ENCODE results near the gene STIM2. TPM values are rescaled to one million over a fixed set of nuclear protein-coding genes. Genes with fewer than 3 reads are reported as not detected.
"Not testable (repeated sequence)": the region's sequence is repeated elsewhere in the genome, so short reads cannot be mapped to it uniquely, and the experiment has no call there.

Gene STIM2
- polyA plus RNA-seq, 12 donors, result 38.9 to 74.8 (median 52.1) TPM; not detected in 1

- DNase-seq, result no peak
Measured at GRCh38 chr4:26866203-26866602, 5.6 kb downstream of the STIM2 start.

- no peak for DNase-seq
Measured at GRCh38 chr4:26866781-26867180, 6.1 kb downstream of the STIM2 start.

- DNase-seq, result no peak
Measured at GRCh38 chr4:26867914-26868684, 7.5 kb downstream of the STIM2 start.

GRCh38 chr4:26870576-26871262 lies 10.1 kb downstream of the STIM2 start:
- no peak for DNase-seq

GRCh38 chr4:26871611-26872010 lies 11.0 kb downstream of the STIM2 start:
- DNase-seq, result no peak

- DNase-seq, result no peak
Measured at GRCh38 chr4:26873391-26874026, 12.9 kb downstream of the STIM2 start.

- DNase-seq, result no peak
Measured at GRCh38 chr4:26874110-26874509, 13.5 kb downstream of the STIM2 start.

GRCh38 chr4:26877406-26877805 lies 16.8 kb downstream of the STIM2 start:
- DNase-seq, result no peak

GRCh38 chr4:26877961-26878360 lies 17.3 kb downstream of the STIM2 start:
- DNase-seq, result no peak

GRCh38 chr4:26878794-26879391 lies 18.3 kb downstream of the STIM2 start:
- DNase-seq, result no peak

- DNase-seq, result no peak
Measured at GRCh38 chr4:26879805-26880204, 19.2 kb downstream of the STIM2 start.

GRCh38 chr4:26884026-26884425 lies 23.4 kb downstream of the STIM2 start:
- no peak for DNase-seq

GRCh38 chr4:26884486-26884988 lies 23.9 kb downstream of the STIM2 start:
- DNase-seq, result no peak

- DNase-seq, result no peak
Measured at GRCh38 chr4:26885912-26886274, 25.3 kb downstream of the STIM2 start.

GRCh38 chr4:26887143-26887542 lies 26.5 kb downstream of the STIM2 start:
- no peak for DNase-seq

GRCh38 chr4:26887809-26888208 lies 27.2 kb downstream of the STIM2 start:
- DNase-seq, result no peak

- DNase-seq, result no peak
Measured at GRCh38 chr4:26889356-26889755, 28.7 kb downstream of the STIM2 start.

GRCh38 chr4:26891054-26891453 lies 30.4 kb downstream of the STIM2 start:
- no peak for DNase-seq

GRCh38 chr4:26891867-26892266 lies 31.2 kb downstream of the STIM2 start:
- DNase-seq, result no peak

GRCh38 chr4:26892480-26893150 lies 32.0 kb downstream of the STIM2 start:
- no peak for DNase-seq

GRCh38 chr4:26893491-26893890 lies 32.9 kb downstream of the STIM2 start:
- DNase-seq, result no peak

- DNase-seq, result not testable (repeated sequence)
Measured at GRCh38 chr4:26894881-26895280, 34.2 kb downstream of the STIM2 start.

Data from muscle of arm (tissue), 12 donors.